Astrocyte of the cerebellum (primary cell): Measurements from ENCODE around the gene SCN10A.

Source experiments
- DNase-seq: peaks from one replicate; pipeline ENCODE4 v3.0.0-alpha.2; 2011; ENCODE audit warnings: low read depth
- H3K4me3 ChIP-seq: 2 replicates; pipeline ENCODE4 v1.5.1; 2011; ENCODE audit warnings: mild to moderate bottlenecking, low read depth, low read length, moderate library complexity
- CTCF ChIP-seq: IDR thresholded peaks from 2 replicates; pipeline ENCODE4 v1.5.1; 2012; ENCODE audit warnings: low read length, low read depth, moderate library complexity, mild to moderate bottlenecking; ENCODE audit errors: missing control alignments
- in situ Hi-C: cut with HindIII; loops from 2 replicates; pipeline ENCODE4 v1.10.0; 2017; ENCODE audit warnings: low sequenced_read_pairs

Gene SCN10A

GRCh38 chr3:38740537-38740936, 75.5 kb downstream of the SCN10A start:
- no peak overlapping the region for H3K4me3 ChIP-seq
- no peak for DNase-seq
- no peak for TF ChIP-seq CTCF
- in situ Hi-C loops = no loop called here

- no peak for TF ChIP-seq CTCF
- in situ Hi-C loops = no loop called here
Observed at GRCh38 chr3:38739931-38740330, 76.1 kb downstream of the SCN10A start.

GRCh38 chr3:38739396-38739689, 76.7 kb downstream of the SCN10A start:
- in situ Hi-C loops = no loop called here
- TF ChIP-seq CTCF = no peak
- no peak for DNase-seq
- no peak overlapping the region for H3K4me3 ChIP-seq

More at GRCh38 chr3:38739931-38740330, 76.1 kb downstream of the SCN10A start:
- no peak for DNase-seq
- H3K4me3 ChIP-seq = no peak overlapping the region

GRCh38 chr3:38738630-38739395, 77.2 kb downstream of the SCN10A start:
- TF ChIP-seq CTCF = peak; percentile 71
- no peak overlapping the region for H3K4me3 ChIP-seq
- no peak for DNase-seq
- in situ Hi-C loops = no loop called here

GRCh38 chr3:38731522-38731921, 84.5 kb downstream of the SCN10A start:
- DNase-seq = no peak
- in situ Hi-C loops = no loop called here
- TF ChIP-seq CTCF = no peak
- no peak overlapping the region for H3K4me3 ChIP-seq

GRCh38 chr3:38730281-38730680, 85.7 kb downstream of the SCN10A start:
- no peak for TF ChIP-seq CTCF
- DNase-seq = peak; percentile 12
- in situ Hi-C loops = no loop called here
- H3K4me3 ChIP-seq = no peak overlapping the region
